Pulmonary artery endothelial cell (primary cell): ENCODE measurements around the gene NPC1L1. TPM values are rescaled to one million over a fixed set of nuclear protein-coding genes. Genes with fewer than 3 reads are reported as not detected.

ENCODE experiments used
- DNase-seq: peaks from one replicate; pipeline ENCODE4 v3.0.0-alpha.2; 2011; ENCODE audit warnings: low read depth, low spot score
- total RNA-seq: library from RNA; depleted of rRNA; stranded (reverse); fragments of >200 nt; gene quantifications from 2 replicates; pipeline ENCODE4 v1.2.3, GENCODE V29; 2014

Gene NPC1L1, protein sequence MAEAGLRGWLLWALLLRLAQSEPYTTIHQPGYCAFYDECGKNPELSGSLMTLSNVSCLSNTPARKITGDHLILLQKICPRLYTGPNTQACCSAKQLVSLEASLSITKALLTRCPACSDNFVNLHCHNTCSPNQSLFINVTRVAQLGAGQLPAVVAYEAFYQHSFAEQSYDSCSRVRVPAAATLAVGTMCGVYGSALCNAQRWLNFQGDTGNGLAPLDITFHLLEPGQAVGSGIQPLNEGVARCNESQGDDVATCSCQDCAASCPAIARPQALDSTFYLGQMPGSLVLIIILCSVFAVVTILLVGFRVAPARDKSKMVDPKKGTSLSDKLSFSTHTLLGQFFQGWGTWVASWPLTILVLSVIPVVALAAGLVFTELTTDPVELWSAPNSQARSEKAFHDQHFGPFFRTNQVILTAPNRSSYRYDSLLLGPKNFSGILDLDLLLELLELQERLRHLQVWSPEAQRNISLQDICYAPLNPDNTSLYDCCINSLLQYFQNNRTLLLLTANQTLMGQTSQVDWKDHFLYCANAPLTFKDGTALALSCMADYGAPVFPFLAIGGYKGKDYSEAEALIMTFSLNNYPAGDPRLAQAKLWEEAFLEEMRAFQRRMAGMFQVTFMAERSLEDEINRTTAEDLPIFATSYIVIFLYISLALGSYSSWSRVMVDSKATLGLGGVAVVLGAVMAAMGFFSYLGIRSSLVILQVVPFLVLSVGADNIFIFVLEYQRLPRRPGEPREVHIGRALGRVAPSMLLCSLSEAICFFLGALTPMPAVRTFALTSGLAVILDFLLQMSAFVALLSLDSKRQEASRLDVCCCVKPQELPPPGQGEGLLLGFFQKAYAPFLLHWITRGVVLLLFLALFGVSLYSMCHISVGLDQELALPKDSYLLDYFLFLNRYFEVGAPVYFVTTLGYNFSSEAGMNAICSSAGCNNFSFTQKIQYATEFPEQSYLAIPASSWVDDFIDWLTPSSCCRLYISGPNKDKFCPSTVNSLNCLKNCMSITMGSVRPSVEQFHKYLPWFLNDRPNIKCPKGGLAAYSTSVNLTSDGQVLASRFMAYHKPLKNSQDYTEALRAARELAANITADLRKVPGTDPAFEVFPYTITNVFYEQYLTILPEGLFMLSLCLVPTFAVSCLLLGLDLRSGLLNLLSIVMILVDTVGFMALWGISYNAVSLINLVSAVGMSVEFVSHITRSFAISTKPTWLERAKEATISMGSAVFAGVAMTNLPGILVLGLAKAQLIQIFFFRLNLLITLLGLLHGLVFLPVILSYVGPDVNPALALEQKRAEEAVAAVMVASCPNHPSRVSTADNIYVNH (N-terminal part only)
- total RNA-seq: not detected in 2 replicates

DNA sequence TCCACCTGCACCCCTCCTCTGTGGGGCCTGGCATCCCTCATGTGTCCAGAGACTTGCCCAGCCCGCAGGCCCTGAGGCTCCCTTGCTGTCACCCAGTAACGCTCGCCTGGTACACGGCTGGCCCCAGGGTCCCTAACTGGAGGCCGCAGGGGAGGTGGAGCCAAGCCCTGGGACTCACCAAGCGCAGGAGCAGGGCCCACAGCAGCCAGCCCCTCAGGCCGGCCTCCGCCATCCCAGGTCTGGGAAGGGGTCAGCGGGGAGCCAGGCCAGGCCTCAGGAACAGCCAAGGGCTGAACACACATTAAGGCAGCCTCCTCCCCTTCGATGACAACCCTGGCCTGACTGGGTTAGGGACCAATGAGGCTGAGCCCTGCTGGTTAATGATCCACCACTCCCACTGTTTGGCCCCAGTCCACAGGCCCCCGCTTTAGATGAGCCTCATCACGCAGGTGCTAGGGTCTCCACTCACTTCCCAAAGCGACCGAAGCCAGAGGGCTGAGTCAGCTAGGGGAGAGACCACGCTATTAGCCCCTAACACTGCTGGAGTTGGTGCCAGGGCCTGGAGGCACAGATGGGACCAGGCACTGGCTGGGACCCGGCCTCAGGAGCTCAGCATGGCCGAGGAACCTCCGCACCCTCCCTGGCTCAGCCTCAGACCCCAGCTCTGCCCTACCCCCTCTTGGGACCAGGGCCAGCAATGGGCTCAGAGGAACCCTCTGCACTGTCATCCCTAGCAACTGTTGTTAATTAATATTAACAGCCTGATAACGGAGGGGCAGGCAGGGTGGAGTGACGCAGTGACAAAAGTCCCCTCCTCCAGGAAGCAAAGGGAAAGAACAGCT, at the start of gene NPC1L1:
Gene NPC1L1, minus strand, starts transcription at position 303 of the 842 bp plus-strand sequence. Its CDS starts 71 bp downstream, at position 232.
- no peak for DNase-seq

DNA sequence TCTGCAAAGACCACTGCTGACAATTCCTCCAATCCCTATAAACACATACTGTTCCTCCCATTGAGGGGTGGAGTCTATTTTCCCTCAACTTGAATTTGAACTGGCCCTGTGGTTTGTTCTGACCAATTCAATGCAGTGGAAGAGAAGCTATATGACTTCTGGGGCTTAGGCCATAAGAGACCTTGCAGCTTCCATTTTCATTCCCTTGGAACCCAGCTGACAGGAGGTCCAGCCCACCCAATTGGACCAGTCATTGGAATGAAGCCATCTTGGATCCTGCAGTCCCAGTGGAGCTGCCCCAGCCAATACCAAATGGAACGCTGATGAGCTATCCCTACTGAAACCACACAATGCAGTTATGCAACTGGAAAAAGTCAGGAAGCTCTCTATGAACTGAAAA, 49.8 kb upstream of the NPC1L1 start:
- DNase-seq: no peak

DNA sequence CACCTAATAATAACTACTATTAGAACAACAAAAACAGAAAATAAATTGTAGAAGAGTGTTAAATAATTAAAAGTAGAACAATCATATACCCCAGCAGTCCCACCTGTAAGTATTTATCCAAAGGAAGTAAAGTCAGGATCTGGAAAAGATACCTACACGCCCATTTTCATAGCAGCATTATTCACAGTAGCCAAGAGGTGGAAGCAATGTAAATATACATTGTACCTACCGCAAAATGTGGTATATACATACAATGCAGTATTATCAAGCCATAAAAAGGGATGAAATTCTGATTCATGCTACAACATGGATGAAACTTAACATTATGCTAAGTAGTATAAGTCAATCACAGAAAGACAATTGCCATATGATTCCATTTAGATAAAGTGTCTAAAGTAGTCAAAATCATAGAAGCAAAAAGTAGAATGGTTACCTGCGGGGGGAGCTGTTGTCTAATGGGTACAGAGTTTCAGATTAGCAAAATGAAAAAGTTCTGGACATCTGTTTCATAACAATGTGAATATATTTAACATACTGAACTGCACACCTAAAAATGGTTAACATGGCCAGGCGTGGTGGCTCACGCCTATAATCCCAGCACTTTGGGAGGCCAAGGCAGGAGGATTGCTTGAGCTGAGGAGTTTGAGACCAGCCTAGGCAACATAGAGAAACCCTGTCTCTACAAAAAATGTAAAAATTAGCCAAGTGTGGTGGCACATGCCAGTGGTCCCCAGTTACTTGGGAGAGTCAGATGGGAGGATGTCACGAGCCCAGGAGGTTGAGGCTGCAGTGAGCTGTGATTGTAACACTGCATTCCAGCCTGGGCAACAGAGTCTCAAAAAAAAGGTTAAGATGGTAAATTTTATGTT, 46.9 kb upstream of the NPC1L1 start:
- DNase-seq: no peak

- DNase-seq: no peak
These were observed 42.2 kb upstream of the NPC1L1 start for GRCh38 chr7:44583146-44583865.

DNA sequence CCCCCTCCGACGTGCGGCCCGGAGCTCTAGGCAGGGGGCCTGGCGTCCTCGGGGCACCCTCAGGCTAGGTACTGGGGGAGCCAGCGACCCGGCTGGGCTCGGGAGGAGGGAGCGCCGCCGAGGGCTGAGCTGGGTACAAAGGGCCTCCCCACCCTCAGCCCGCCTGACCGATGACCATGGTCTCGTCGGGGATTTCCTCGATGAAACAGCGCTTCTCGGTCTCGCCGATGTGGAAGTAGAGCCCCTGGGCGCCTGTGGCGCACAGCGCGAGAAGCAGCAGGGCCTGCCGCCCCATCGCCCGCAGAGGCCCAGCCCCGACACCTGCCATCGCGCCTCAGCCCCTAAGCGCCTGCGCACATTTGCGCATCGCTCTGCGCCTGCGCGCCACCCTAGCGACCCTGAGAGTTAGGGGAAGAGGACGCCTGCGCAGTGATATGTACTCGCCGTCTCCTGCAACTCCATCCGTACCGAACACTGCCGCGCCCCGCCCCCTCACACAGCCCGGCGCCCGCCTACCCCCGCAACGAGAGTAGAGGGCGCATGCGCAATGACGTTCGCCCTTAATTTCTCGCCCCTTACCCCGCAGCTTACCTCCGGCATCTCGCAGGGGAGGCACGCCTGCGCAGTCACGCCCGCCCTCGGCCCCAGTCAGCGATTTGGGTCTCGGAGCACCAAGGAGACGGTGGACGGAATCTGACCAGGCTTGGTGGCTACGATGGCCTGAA, 40.9 kb upstream of the NPC1L1 start, which contains the start of gene TMED4:
Gene TMED4, minus strand, starts transcription at position 353 of the 725 bp plus-strand sequence. Its CDS starts 25 bp downstream, at position 328.
- peak; percentile 91 for DNase-seq

- DNase-seq: no peak
These were observed 40.1 kb upstream of the NPC1L1 start for GRCh38 chr7:44580945-44581878.

- no peak for DNase-seq
These were observed 35.1 kb upstream of the NPC1L1 start for GRCh38 chr7:44576228-44576627.

- DNase-seq: no peak
These were observed 33.9 kb upstream of the NPC1L1 start for GRCh38 chr7:44575054-44575453.

- no peak for DNase-seq
These were observed 33.2 kb upstream of the NPC1L1 start for GRCh38 chr7:44574287-44574872.

- peak; percentile 84 for DNase-seq
These were observed 32.5 kb upstream of the NPC1L1 start, which contains the start of gene DDX56 for GRCh38 chr7:44573464-44574286. Gene DDX56 (minus strand): TSS chr7:44573908. CDS start chr7:44573895, 13 bp downstream.

GRCh38 chr7:44572771-44573170, 31.6 kb upstream of the NPC1L1 start:
- DNase-seq: no peak

- DNase-seq: no peak
These were observed 28.8 kb upstream of the NPC1L1 start for GRCh38 chr7:44569959-44570358.

DNA sequence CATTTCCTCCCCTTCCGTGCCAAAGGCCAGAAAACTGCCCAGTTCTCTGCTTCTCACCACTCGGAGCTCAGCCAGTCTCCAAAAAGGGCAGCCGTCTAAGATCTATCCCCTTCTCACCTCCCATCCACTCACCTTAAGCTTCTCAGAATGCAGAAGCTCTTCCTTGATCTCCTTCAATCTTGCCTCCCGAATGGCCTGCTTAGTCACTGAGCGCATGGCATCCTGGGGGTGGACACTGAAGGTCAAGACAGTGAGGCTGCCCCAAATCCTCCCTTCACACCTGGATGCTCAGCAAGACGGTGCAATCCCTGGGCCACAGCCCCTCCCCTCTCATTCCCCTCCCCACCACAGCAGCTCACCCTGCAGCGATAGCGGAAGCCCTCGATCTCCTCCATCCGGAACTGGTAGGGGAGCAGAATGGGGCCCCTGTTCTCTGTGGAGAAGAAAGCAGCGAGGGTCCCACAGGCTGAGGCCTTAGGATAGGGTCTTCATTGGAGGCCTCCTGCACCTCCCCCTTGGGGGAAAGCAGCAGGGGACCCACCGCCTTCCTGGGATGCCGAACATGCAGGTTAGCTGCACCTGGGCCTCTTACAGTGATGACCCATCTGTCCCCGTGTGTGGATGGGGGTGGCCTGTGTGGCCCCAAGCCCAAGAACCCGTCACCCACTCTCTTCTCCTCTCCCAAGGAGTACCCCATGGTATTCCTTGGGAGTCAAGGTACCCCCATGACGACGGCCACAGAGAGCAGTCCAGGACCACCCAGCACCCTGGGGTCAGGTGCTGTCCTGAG, 27.8 kb upstream of the NPC1L1 start:
- DNase-seq: no peak

GRCh38 chr7:44567884-44568283, 26.8 kb upstream of the NPC1L1 start:
- no peak for DNase-seq

- no peak for DNase-seq
These were observed 25.6 kb upstream of the NPC1L1 start for GRCh38 chr7:44566680-44567079.
